B cell (primary cell): ENCODE results near the gene WBP1. TPM values are rescaled to one million over a fixed set of nuclear protein-coding genes. Genes with fewer than 3 reads are reported as not detected.

Source experiments
- ATAC-seq: fragments of 200-7000 bp; cut with Tn5 transposase; one replicate; pipeline ENCODE4 v1.10.0; 2021; ENCODE audit warnings: low read depth, mild to moderate bottlenecking, moderate number of reproducible peaks, moderate library complexity
- CTCF ChIA-PET: fragments of 350-600 bp; sonication (Branson Sonifier 250); formaldehyde crosslinking; loops from one replicate; lab custom pipeline; 2021; ENCODE audit warnings: antibody characterized with exemption, inconsistent platforms; lab: Charles Lee
- POLR2A ChIA-PET: fragments of 350-600 bp; sonication (Branson Sonifier 250); formaldehyde crosslinking; loops from one replicate; lab custom pipeline; 2021; ENCODE audit warnings: antibody characterized with exemption; lab: Charles Lee
- DNase-seq: peaks from one replicate; pipeline ENCODE4 v3.0.0; 2013
- H2AFZ ChIP-seq: 2 replicates; pipeline ENCODE4 v1.6.1; 2012; ENCODE audit warnings: mild to moderate bottlenecking, low read depth, low read length; ENCODE audit not compliant: insufficient read depth, poor library complexity, severe bottlenecking
- H3K27ac ChIP-seq, 2 donors: 1 replicate in 1 of 2; 2 replicates in 1 of 2; pipeline ENCODE4 v1.5.1; 2012 to 2013; ENCODE audit warnings: low read length in 2 of 2, mild to moderate bottlenecking in 2 of 2, moderate library complexity in 1 of 2
- H3K27me3 ChIP-seq, 4 experiments: fragments of 200-600 bp in 1 of 4; sonication (generic) in 1 of 4; replicated peaks in 1 of 4; 1 replicate in 2 of 4; 2 replicates in 2 of 4; pipeline versions ENCODE4 v1.6.1 to v1.7.0; 2013 to 2016; ENCODE audit warnings: low read length in 3 of 4, mild to moderate bottlenecking in 2 of 4, mixed read lengths in 1 of 4, moderate library complexity in 1 of 4; ENCODE audit not compliant: insufficient read depth in 4 of 4, control insufficient read depth in 3 of 4; ENCODE audit errors: control extremely low read depth in 1 of 4
- H3K36me3 ChIP-seq, 2 experiments: replicated peaks in 1 of 2; 1 replicate in 1 of 2; 2 replicates in 1 of 2; pipeline versions ENCODE4 v1.6.1 to v1.7.1; 2013; ENCODE audit warnings: low read length in 1 of 2; ENCODE audit not compliant: insufficient read depth in 2 of 2, control insufficient read depth in 1 of 2; ENCODE audit errors: control extremely low read depth in 1 of 2, extremely low read depth in 1 of 2
- H3K4me1 ChIP-seq, 2 donors: fragments of 200-600 bp in 1 of 2; sonication (generic) in 1 of 2; 1 replicate in 1 of 2; 2 replicates in 1 of 2; pipeline versions ENCODE4 v1.5.1 to v1.6.1; 2013 to 2017; ENCODE audit warnings: low read length in 2 of 2; ENCODE audit not compliant: control insufficient read depth in 2 of 2, insufficient read depth in 2 of 2
- H3K4me2 ChIP-seq: replicated peaks from 2 replicates; pipeline ENCODE3; 2012; ENCODE audit warnings: mild to moderate bottlenecking, low read depth, low read length; ENCODE audit not compliant: poor library complexity, severe bottlenecking
- H3K4me3 ChIP-seq, 5 experiments: fragments of 200-600 bp in 1 of 5; sonication (generic) in 1 of 5; 1 replicate in 3 of 5; 2 replicates in 2 of 5; pipeline versions ENCODE4 v1.5.1 to v1.7.0; 2011 to 2016; ENCODE audit warnings: low read length in 4 of 5, mild to moderate bottlenecking in 4 of 5, low read depth in 2 of 5, control low read depth in 1 of 5, moderate library complexity in 1 of 5; ENCODE audit not compliant: insufficient read depth in 1 of 5; ENCODE audit errors: control extremely low read depth in 1 of 5, extremely low read depth in 1 of 5
- H3K79me2 ChIP-seq: fragments of 200-600 bp; sonication (generic); one replicate; pipeline ENCODE4 v1.6.0; 2016; ENCODE audit warnings: low read length; ENCODE audit not compliant: control insufficient read depth, insufficient read depth
- H3K9ac ChIP-seq: fragments of 200-600 bp; sonication (generic); 2 replicates; pipeline ENCODE4 v1.6.1; 2017; ENCODE audit warnings: mild to moderate bottlenecking, low read length, moderate library complexity
- H3K9me3 ChIP-seq, 3 donors: one replicate each; pipeline versions ENCODE4 v1.6.1 to v1.7.1; 2013; ENCODE audit warnings: low read length in 2 of 3; ENCODE audit not compliant: control insufficient read depth in 2 of 3, insufficient read depth in 1 of 3; ENCODE audit errors: control extremely low read depth in 1 of 3
- H4K20me1 ChIP-seq: 2 replicates; pipeline ENCODE4 v1.6.0; 2012; ENCODE audit warnings: mild to moderate bottlenecking, low read length; ENCODE audit not compliant: insufficient read depth, control insufficient read depth, poor library complexity, severe bottlenecking
- H3K27ac Mint-ChIP-seq: one replicate; pipeline ENCODE4 v1.8.0; 2021; ENCODE audit warnings: mixed read lengths
- H3K27me3 Mint-ChIP-seq: one replicate; pipeline ENCODE4 v1.8.0; 2021; ENCODE audit warnings: mixed read lengths
- H3K4me1 Mint-ChIP-seq: one replicate; pipeline ENCODE4 v1.8.0; 2021; ENCODE audit warnings: mixed read lengths
- H3K4me3 Mint-ChIP-seq: one replicate; pipeline ENCODE4 v1.8.0; 2021; ENCODE audit warnings: mixed read lengths
- H3K9me3 Mint-ChIP-seq: one replicate; pipeline ENCODE4 v1.8.0; 2022; ENCODE audit warnings: mixed read lengths; ENCODE audit not compliant: insufficient read depth
- EZH2 ChIP-seq: IDR thresholded peaks from 2 replicates; pipeline ENCODE4 v1.6.1; 2012; ENCODE audit warnings: borderline replicate concordance, low read depth, mild to moderate bottlenecking, moderate library complexity, low read length; ENCODE audit not compliant: insufficient read depth, poor library complexity, severe bottlenecking
- WGBS: methylation state at CpG from one replicate; pipeline ENCODE4 v1.1.5; 2013; ENCODE audit warnings: missing lambda C conversion rate; ENCODE audit not compliant: insufficient coverage; 5-methylcytosine and 5-hydroxymethylcytosine counted together
- intact Hi-C: fragments of 100-400 bp; cut with micrococcal nuclease; formaldehyde crosslinking; loops from one replicate; pipeline ENCODE4 v1.10.0; 2022
- polyA plus RNA-seq: library from polyadenylated mRNA; depleted of rRNA; stranded (reverse); fragments of >200 nt; gene quantifications from 2 replicates; pipeline ENCODE4 v1.2.3, GENCODE V29; 2012
- total RNA-seq, 2 donors: library from RNA; stranded (reverse); fragments of 120-200 nt in 1 of 2; gene quantifications; 1 replicate in 1 of 2; 2 replicates in 1 of 2; pipeline versions ENCODE4 v1.2.3 to v1.2.4, GENCODE V29; 2013 to 2022
- TF ChIP-seq, protein P1 (sequence below): fragments of 200-600 bp; IDR thresholded peaks from one replicate; pipeline ENCODE4 v1.8.0; 2022; ENCODE audit warnings: antibody characterized with exemption, mild to moderate bottlenecking

WBP1 gene
- total and polyA plus RNA-seq, 2 donors (not counting 1 experiment from before 2014, with no cell fraction given), result 98.4 to 207 TPM

DNA sequence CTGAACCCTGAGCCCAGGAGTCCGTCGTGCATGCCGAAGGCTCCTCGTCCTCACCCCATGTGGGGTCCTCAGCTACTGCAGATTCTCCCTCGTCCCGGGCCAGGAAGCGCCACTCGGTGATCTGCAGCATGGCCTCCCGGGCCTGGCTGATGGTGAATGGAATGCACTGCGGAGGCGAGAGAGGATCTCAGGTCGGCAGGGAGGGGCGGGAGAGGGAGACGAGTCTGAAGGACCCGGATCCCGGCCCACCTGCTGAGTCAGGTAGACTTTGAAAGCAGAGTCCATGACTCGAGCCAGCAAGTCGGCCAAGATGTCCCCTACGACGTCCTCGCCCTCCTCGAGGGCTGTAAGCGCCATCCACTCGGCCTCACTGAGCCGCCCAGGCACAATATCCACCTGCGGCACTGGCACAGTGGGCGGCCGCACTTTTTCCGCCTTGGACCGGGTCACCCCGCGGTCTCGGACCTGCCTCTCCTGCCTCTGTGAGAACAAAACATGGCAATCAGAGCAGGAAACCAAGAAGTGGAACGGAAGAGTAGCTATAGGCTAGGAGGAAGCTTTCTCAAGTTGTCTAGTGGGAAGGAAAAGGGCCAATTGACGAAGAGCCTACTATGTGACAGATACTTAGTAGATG, 42.4 kb upstream of the WBP1 start:
- DNase-seq (peak; percentile 35), ATAC-seq (no peak)
- Histone ChIP-seq H3K9ac (peak overlapping the region; percentile 72), H3K79me2 (peaks cover 4% of the 10 kb centered on the region), H3K4me2 (peak overlapping the region; percentile 87), H3K36me3 (no peaks in the 10 kb centered on the region), H3K27ac (no peak overlapping the region), H3K4me3 (peak overlapping the region in 4 of 5 experiments; percentile 54 to 67 (median 64)), H3K9me3 (no peaks in the 10 kb centered on the region), H3K4me1 (peaks cover 46 to 61% of the 10 kb centered on the region in 2 donors), H2AFZ (peak overlapping the region; percentile 80), H4K20me1 (no peaks in the 10 kb centered on the region), H3K27me3 (no peaks in the 10 kb centered on the region)
- ChIA-PET POLR2A (interaction anchor here (0.9 to 2.1 kb wide), 2 partner anchors 25 to 41 kb away, joined by 3 to 6 read pairs; no protein-coding TSS in a partner anchor), CTCF (interaction anchor here (0.7 to 1.4 kb wide), 4 partner anchors 24 to 81 kb away, joined by 3 to 4 read pairs (median 4); partner anchors contain the start of genes CCDC142, INO80B and TTC31)
- intact Hi-C loops, result loop anchor here (1.0 kb wide), 2 partner anchors 24 to 38 kb away; no protein-coding TSS in a partner anchor
- Mint-ChIP-seq H3K27ac (peak overlapping the region; percentile 65), H3K27me3 (no peaks in the 10 kb centered on the region), H3K4me1 (peaks cover 49% of the 10 kb centered on the region), H3K4me3 (peak overlapping the region; percentile 84), H3K9me3 (no peaks in the 10 kb centered on the region)
- WGBS, result 51% methylated on average over 34 of the region's 35 CpGs
- no peak for TF ChIP-seq EZH2
- TF ChIP-seq, protein P1, sequence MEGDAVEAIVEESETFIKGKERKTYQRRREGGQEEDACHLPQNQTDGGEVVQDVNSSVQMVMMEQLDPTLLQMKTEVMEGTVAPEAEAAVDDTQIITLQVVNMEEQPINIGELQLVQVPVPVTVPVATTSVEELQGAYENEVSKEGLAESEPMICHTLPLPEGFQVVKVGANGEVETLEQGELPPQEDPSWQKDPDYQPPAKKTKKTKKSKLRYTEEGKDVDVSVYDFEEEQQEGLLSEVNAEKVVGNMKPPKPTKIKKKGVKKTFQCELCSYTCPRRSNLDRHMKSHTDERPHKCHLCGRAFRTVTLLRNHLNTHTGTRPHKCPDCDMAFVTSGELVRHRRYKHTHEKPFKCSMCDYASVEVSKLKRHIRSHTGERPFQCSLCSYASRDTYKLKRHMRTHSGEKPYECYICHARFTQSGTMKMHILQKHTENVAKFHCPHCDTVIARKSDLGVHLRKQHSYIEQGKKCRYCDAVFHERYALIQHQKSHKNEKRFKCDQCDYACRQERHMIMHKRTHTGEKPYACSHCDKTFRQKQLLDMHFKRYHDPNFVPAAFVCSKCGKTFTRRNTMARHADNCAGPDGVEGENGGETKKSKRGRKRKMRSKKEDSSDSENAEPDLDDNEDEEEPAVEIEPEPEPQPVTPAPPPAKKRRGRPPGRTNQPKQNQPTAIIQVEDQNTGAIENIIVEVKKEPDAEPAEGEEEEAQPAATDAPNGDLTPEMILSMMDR, result no peak

DNA sequence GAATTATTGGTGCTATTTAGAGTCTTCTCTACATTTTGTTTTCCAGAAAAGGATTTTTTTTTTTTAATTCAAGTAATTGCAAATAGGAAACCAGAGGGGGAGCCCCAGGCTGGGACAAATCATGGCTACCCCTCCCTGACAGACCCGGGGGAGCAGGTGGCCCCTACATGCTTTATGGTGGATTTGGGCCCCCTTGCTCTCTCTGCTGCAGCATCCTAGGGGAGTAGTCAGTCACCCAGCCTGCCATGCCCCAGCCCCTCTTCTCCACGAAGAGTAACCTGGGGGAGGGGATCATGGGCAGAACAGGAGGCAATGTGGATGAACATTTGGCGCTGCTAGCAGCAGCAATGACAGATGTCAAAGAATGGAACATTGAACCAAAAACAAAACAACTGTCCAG, 41.5 kb upstream of the WBP1 start:
- H3K27me3 Mint-ChIP-seq, result no peaks in the 10 kb centered on the region
- H3K9me3 ChIP-seq, result no peaks in the 10 kb centered on the region
- no peaks in the 10 kb centered on the region for H3K9me3 Mint-ChIP-seq
- no peaks in the 10 kb centered on the region for H4K20me1 ChIP-seq
- no peak overlapping the region for H3K4me3 ChIP-seq
- no peak for TF ChIP-seq EZH2
- TF ChIP-seq, protein P1, result no peak
- H3K4me3 Mint-ChIP-seq, result peak overlapping the region; percentile 9
- H3K27ac Mint-ChIP-seq, result peak overlapping the region; percentile 73
- H3K79me2 ChIP-seq, result peaks cover 4% of the 10 kb centered on the region
- peak overlapping the region; percentile 87 for H3K4me2 ChIP-seq
- no peaks in the 10 kb centered on the region for H3K27me3 ChIP-seq
- ATAC-seq, result no peak
- no peak overlapping the region for H3K27ac ChIP-seq
- H3K9ac ChIP-seq, result no peak overlapping the region
- intact Hi-C loops, result no loop called here
- CTCF ChIA-PET, result no interaction called here
- POLR2A ChIA-PET, result no interaction called here
- H3K4me1 ChIP-seq, result peaks cover 48 to 66% of the 10 kb centered on the region in 2 donors
- H3K36me3 ChIP-seq, result no peaks in the 10 kb centered on the region
- WGBS, result 50% methylated on average over 2 of the region's 3 CpGs
- peaks cover 55% of the 10 kb centered on the region for H3K4me1 Mint-ChIP-seq
- DNase-seq, result no peak
- no peak overlapping the region for H2AFZ ChIP-seq
